Liver (tissue), 9 donors: ENCODE data around the gene TXK. TPM values are rescaled to one million over a fixed set of nuclear protein-coding genes. Genes with fewer than 3 reads are reported as not detected.

Experiments
- DNase-seq: peaks from one replicate; pipeline ENCODE4 v3.0.0-alpha.2; 2017; ENCODE audit warnings: low spot score
- H3K27ac ChIP-seq, 2 donors: one replicate each; pipeline ENCODE4 v1.7.0; 2013; ENCODE audit warnings: inconsistent platforms in 2 of 2, low read length in 2 of 2, control low read depth in 1 of 2, low read depth in 1 of 2, mild to moderate bottlenecking in 1 of 2
- H3K27me3 ChIP-seq, 4 donors: one replicate each; pipeline versions ENCODE4 v1.6.1 to v1.7.0; 2013; ENCODE audit warnings: low read length in 3 of 4, inconsistent platforms in 1 of 4, mild to moderate bottlenecking in 1 of 4, moderate library complexity in 1 of 4; ENCODE audit not compliant: control insufficient read depth in 4 of 4, insufficient read depth in 4 of 4
- H3K36me3 ChIP-seq, 4 donors: one replicate each; pipeline versions ENCODE4 v1.6.1 to v1.7.0; 2013; ENCODE audit warnings: low read length in 3 of 4, mild to moderate bottlenecking in 3 of 4, low read depth in 1 of 4, moderate library complexity in 1 of 4; ENCODE audit not compliant: control insufficient read depth in 4 of 4, insufficient read depth in 3 of 4
- H3K4me1 ChIP-seq, 4 donors: one replicate each; pipeline versions ENCODE4 v1.6.1 to v1.7.0; 2013; ENCODE audit warnings: low read length in 3 of 4, mild to moderate bottlenecking in 3 of 4, moderate library complexity in 1 of 4; ENCODE audit not compliant: control insufficient read depth in 4 of 4, insufficient read depth in 4 of 4
- H3K4me3 ChIP-seq, 3 donors: one replicate each; pipeline versions ENCODE4 v1.6.1 to v1.7.0; 2013; ENCODE audit warnings: low read length in 3 of 3, control low read depth in 1 of 3, low read depth in 1 of 3, mild to moderate bottlenecking in 1 of 3
- H3K9ac ChIP-seq, 2 donors: one replicate each; pipeline ENCODE4 v1.7.0; 2013; ENCODE audit warnings: low read length in 2 of 2, mild to moderate bottlenecking in 2 of 2, moderate library complexity in 2 of 2, control low read depth in 1 of 2, low read depth in 1 of 2
- H3K9me3 ChIP-seq, 4 donors: one replicate each; pipeline versions ENCODE4 v1.6.1 to v1.7.0; 2013; ENCODE audit warnings: low read length in 3 of 4; ENCODE audit not compliant: control insufficient read depth in 4 of 4
- CTCF ChIP-seq: fragments of 150-350 bp; IDR thresholded peaks from 2 replicates; pipeline ENCODE4 v1.5.1; 2017; ENCODE audit warnings: improper control_type of control experiment, low read depth, low read length; ENCODE audit not compliant: missing input control
- EGR1 ChIP-seq, 2 donors: IDR thresholded peaks; 2 replicates each; pipeline ENCODE4 v1.6.1; 2016 to 2018; ENCODE audit warnings: antibody characterized with exemption in 2 of 2, low read depth in 2 of 2
- FOXA1 ChIP-seq: IDR thresholded peaks from 2 replicates; pipeline ENCODE4 v1.6.1; 2016; ENCODE audit warnings: antibody characterized with exemption
- FOXA2 ChIP-seq: IDR thresholded peaks from 2 replicates; pipeline ENCODE4 v1.6.1; 2016; ENCODE audit warnings: antibody characterized with exemption
- GABPA ChIP-seq, 2 donors: IDR thresholded peaks in 1 of 2; conservative IDR thresholded peaks in 1 of 2; 2 replicates each; pipeline ENCODE4 v1.6.1; 2016; ENCODE audit warnings: antibody characterized with exemption in 2 of 2, mild to moderate bottlenecking in 1 of 2, moderate library complexity in 1 of 2
- HNF4A ChIP-seq, 2 donors: conservative IDR thresholded peaks; 2 replicates each; pipeline ENCODE4 v1.6.1; 2016; ENCODE audit warnings: antibody characterized with exemption in 2 of 2, mild to moderate bottlenecking in 2 of 2
- HNF4G ChIP-seq: IDR thresholded peaks from 2 replicates; pipeline ENCODE4 v1.6.1; 2016; ENCODE audit warnings: antibody characterized with exemption
- JUND ChIP-seq, 2 donors: IDR thresholded peaks; 2 replicates each; pipeline ENCODE4 v1.6.1; 2016; ENCODE audit warnings: antibody characterized with exemption in 2 of 2
- NR2F2 ChIP-seq: IDR thresholded peaks from 2 replicates; pipeline ENCODE4 v1.6.1; 2016; ENCODE audit warnings: antibody characterized with exemption
- RAD21 ChIP-seq, 2 donors: IDR thresholded peaks; 2 replicates each; pipeline ENCODE4 v1.6.1; 2016; ENCODE audit warnings: antibody characterized with exemption in 2 of 2, mild to moderate bottlenecking in 2 of 2
- REST ChIP-seq: IDR thresholded peaks from 2 replicates; pipeline ENCODE4 v1.6.1; 2016; ENCODE audit warnings: antibody characterized with exemption, mild to moderate bottlenecking
- RXRA ChIP-seq, 2 donors: IDR thresholded peaks; 2 replicates each; pipeline ENCODE4 v1.6.1; 2017 to 2018; ENCODE audit warnings: antibody characterized with exemption in 2 of 2, mild to moderate bottlenecking in 1 of 2
- SP1 ChIP-seq: IDR thresholded peaks from 2 replicates; pipeline ENCODE4 v1.6.1; 2018; ENCODE audit warnings: antibody characterized with exemption, mild to moderate bottlenecking
- TAF1 ChIP-seq: conservative IDR thresholded peaks from 2 replicates; pipeline ENCODE4 v1.6.1; 2016; ENCODE audit warnings: antibody characterized with exemption, mild to moderate bottlenecking
- YY1 ChIP-seq: IDR thresholded peaks from 2 replicates; pipeline ENCODE4 v1.6.1; 2016; ENCODE audit warnings: antibody characterized with exemption, mild to moderate bottlenecking
- ZBTB33 ChIP-seq: IDR thresholded peaks from 2 replicates; pipeline ENCODE4 v1.6.1; 2016; ENCODE audit warnings: antibody characterized with exemption
- WGBS: extraction: QIAGEN DNeasy Blood & Tissue Kit; methylation state at CpG from one replicate; pipeline ENCODE4 v1.1.7; 2013; 5-methylcytosine and 5-hydroxymethylcytosine counted together
- polyA plus RNA-seq, 2 donors: library from polyadenylated mRNA; stranded (reverse) in 1 of 2; unstranded in 1 of 2; fragments of 200-250 nt in 1 of 2; fragments of >200 nt in 1 of 2; fragmentation: Nextera tagmentation in 1 of 2; extraction: Ambion mirVana in 1 of 2; gene quantifications; one replicate each; pipeline versions ENCODE4 v1.2.1 to v1.2.3, GENCODE V29; 2013 to 2015
- total RNA-seq, 2 donors: library from RNA; depleted of rRNA; stranded (reverse); fragments of >200 nt; gene quantifications; one replicate each; pipeline ENCODE4 v1.2.3, GENCODE V29; 2014
- TF ChIP-seq, protein P1 (sequence below): IDR thresholded peaks from 2 replicates; pipeline ENCODE4 v1.6.1; 2016; ENCODE audit warnings: antibody characterized with exemption
- TF ChIP-seq, protein P2 (sequence below): IDR thresholded peaks from 2 replicates; pipeline ENCODE4 v1.6.1; 2016; ENCODE audit warnings: antibody characterized with exemption
- donor health status: healthy.
- donor health status: healthy.
- donor health status: healthy.
- donor health status: healthy.
- donor health status: healthy.

TXK gene
- total and polyA plus RNA-seq, 4 donors = 0.43 to 4.9 (median 1.4) TPM

- Histone ChIP-seq H3K4me1 (peaks cover 9 to 21% (median 11%) of the 10 kb centered on the region in 4 donors), H3K27ac (no peak overlapping the region), H3K4me3 (no peak overlapping the region), H3K27me3 (no peaks in the 10 kb centered on the region), H3K36me3 (peaks cover 0 to 19% (median 10%) of the 10 kb centered on the region in 4 donors), H3K9me3 (no peaks in the 10 kb centered on the region), H3K9ac (no peak overlapping the region)
- TF ChIP-seq RXRA (IDR thresholded peaks at IDR 0.05) = no peak
- no peak for TF ChIP-seq GABPA (IDR thresholded peaks at IDR 0.05 in 1 of 2, conservative IDR thresholded peaks at IDR 0.05 in 1 of 2)
- TF ChIP-seq, protein P1, sequence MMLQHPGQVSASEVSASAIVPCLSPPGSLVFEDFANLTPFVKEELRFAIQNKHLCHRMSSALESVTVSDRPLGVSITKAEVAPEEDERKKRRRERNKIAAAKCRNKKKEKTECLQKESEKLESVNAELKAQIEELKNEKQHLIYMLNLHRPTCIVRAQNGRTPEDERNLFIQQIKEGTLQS = no peak
- TF ChIP-seq YY1 = no peak
- TF ChIP-seq REST = no peak
- TF ChIP-seq TAF1 = no peak
- no peak for DNase-seq
- 83% methylated on average over 3 of the region's 3 CpGs for WGBS
These were observed 103.6 kb downstream of the TXK start for GRCh38 chr4:48030470-48030869.

GRCh38 chr4:48028696-48029095, 105.4 kb downstream of the TXK start:
- no peak overlapping the region for H3K9ac ChIP-seq
- H3K36me3 ChIP-seq = peaks cover 0 to 18% (median 9%) of the 10 kb centered on the region in 4 donors
- H3K4me1 ChIP-seq = peaks cover 9 to 19% (median 11%) of the 10 kb centered on the region in 4 donors
- WGBS = 62% methylated on average over 2 of the region's 2 CpGs
- no peak for DNase-seq
- no peaks in the 10 kb centered on the region for H3K27me3 ChIP-seq
- no peak overlapping the region for H3K27ac ChIP-seq
- TF ChIP-seq, protein P2, sequence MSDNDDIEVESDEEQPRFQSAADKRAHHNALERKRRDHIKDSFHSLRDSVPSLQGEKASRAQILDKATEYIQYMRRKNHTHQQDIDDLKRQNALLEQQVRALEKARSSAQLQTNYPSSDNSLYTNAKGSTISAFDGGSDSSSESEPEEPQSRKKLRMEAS = no peak
- no peak for TF ChIP-seq NR2F2
- no peak for TF ChIP-seq GABPA (IDR thresholded peaks at IDR 0.05 in 1 of 2, conservative IDR thresholded peaks at IDR 0.05 in 1 of 2)
- no peak for TF ChIP-seq YY1
- TF ChIP-seq RXRA (IDR thresholded peaks at IDR 0.05) = no peak
- TF ChIP-seq FOXA2 = no peak
- TF ChIP-seq CTCF = no peak
- no peak for TF ChIP-seq SP1
- TF ChIP-seq JUND (IDR thresholded peaks at IDR 0.05) = no peak
- no peak for TF ChIP-seq RAD21 (IDR thresholded peaks at IDR 0.05)
- TF ChIP-seq ZBTB33 = no peak
- no peak for TF ChIP-seq TAF1
- TF ChIP-seq HNF4A (conservative IDR thresholded peaks at IDR 0.05) = no peak
- no peak for TF ChIP-seq HNF4G
- no peak for TF ChIP-seq REST
- TF ChIP-seq, protein P1 = no peak
- no peak for TF ChIP-seq EGR1 (IDR thresholded peaks at IDR 0.05; ENCODE audit: low read depth in 2 of 2)
- TF ChIP-seq FOXA1 = no peak
- H3K9me3 ChIP-seq = no peaks in the 10 kb centered on the region
- H3K4me3 ChIP-seq = no peak overlapping the region
